Activated CD8-positive, alpha-beta memory T cell treated with anti-CD3 and anti-CD28 coated beads, Interleukin-2, amount 50 U/mL, for 24 hours (primary cell): Measurements from ENCODE around the gene TMEM260.
"Not testable (repeated sequence)": the region's sequence is repeated elsewhere in the genome, so short reads cannot be mapped to it uniquely, and the experiment has no call there.

Source experiments
- DNase-seq: peaks from one replicate; pipeline ENCODE4 v3.0.0-alpha.2; 2020; ENCODE audit errors: extremely low read depth

Gene TMEM260

GRCh38 chr14:56667290-56667689, 87.7 kb downstream of the TMEM260 start:
- not testable (repeated sequence) for DNase-seq

GRCh38 chr14:56676042-56676441, 96.4 kb downstream of the TMEM260 start:
- no peak for DNase-seq

GRCh38 chr14:56678838-56679237, 99.2 kb downstream of the TMEM260 start:
- no peak for DNase-seq

- DNase-seq = no peak
Measured at GRCh38 chr14:56686416-56686815, 106.8 kb downstream of the TMEM260 start.

- no peak for DNase-seq
Measured at GRCh38 chr14:56687123-56687522, 107.5 kb downstream of the TMEM260 start.

GRCh38 chr14:56694609-56695008, 115.0 kb downstream of the TMEM260 start:
- no peak for DNase-seq

- not testable (repeated sequence) for DNase-seq
Measured at GRCh38 chr14:56695216-56695615, 115.6 kb downstream of the TMEM260 start.
